CMK (cell line): ENCODE data around the gene ZMIZ1.

ENCODE experiments used
- DNase-seq: peaks from one replicate; pipeline ENCODE4 v3.0.0-alpha.2; 2010; ENCODE audit warnings: low read depth

ZMIZ1 gene

DNA sequence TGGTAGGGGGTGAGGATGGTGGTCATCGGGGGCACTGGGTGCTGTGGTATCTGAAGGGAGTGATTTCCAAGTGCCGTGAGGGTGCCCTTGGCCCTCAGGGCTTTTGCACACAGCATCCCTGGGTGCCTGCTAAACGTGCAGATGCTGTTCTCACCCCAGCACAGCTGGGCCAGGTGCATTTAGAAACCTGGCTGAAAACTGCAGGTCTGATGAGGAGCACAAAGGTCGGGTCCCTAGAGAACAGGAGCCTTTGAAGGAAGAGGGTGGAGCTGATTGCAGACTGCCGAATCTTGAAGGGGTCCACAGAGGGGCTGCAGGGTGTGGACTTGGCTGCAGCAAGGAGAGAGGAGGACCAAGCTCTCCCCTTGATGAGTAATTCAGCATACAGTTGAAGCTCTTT lies 32.0 kb downstream of the ZMIZ1 start:
- no peak for DNase-seq

- no peak for DNase-seq
Measured at GRCh38 chr10:79101560-79102497, 33.1 kb downstream of the ZMIZ1 start.

DNA sequence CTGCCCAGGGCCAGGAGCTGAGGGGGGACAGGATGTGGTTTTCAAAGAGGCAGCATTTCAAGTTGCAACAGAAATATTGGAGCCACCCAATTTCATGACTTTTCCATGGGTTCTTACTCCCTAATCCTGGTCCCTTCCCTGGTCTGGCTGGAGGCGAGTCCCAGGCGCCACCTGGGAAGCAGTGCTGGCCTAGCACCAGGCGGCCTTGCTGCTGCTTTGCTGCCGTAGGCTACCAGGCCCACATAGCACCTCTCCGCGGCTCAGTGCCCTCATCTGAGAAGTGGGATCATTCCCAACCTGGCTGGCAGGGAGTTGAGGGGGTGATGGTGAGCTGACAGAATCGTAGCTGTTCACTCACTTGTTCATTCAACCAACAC lies 33.7 kb downstream of the ZMIZ1 start:
- DNase-seq = no peak

DNA sequence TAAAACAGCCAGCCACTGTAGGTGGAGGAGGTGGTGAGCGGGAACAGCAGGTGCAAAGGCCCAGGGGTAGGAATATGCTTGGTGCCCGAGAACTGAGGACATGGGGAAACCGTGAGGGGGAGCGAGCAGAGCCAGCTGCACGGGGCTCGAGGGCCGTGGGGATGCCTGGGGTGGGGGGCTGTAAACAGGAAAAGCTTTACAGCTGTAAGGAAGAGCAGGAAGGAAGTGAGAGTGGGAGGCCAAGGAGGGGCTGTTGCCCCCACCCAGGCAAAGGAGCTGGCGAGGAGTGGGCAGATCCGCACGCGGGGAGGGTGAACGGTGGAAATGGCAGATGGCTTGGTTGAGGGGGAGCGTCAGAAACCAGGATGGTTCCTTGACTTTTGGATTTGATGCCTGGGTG lies 34.4 kb downstream of the ZMIZ1 start:
- DNase-seq = no peak

GRCh38 chr10:79103585-79103984 lies 34.8 kb downstream of the ZMIZ1 start:
- no peak for DNase-seq

GRCh38 chr10:79105150-79105739 lies 36.5 kb downstream of the ZMIZ1 start:
- no peak for DNase-seq

DNA sequence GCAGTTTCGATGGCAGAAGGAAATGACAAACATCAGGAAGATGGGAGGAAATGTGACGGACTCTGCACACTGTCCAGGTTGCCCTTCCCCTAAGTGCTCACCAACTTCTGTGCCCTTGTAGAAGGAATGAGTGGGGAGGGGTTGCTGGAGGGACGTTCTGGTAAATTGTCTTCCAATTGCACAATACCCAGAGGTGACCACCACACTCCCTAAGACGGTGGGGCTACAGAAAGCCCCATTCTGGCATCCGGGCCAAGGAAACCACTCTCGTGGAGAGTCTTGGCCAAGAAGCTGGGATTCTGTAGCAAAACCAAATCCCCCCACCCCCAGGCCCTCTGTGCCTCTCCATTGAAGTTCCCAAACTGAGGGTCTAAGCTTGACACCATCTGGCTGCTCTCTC lies 37.1 kb downstream of the ZMIZ1 start:
- no peak for DNase-seq

- no peak for DNase-seq
Measured at GRCh38 chr10:79106256-79107050, 37.7 kb downstream of the ZMIZ1 start.

GRCh38 chr10:79107736-79108264 lies 39.0 kb downstream of the ZMIZ1 start:
- no peak for DNase-seq

DNA sequence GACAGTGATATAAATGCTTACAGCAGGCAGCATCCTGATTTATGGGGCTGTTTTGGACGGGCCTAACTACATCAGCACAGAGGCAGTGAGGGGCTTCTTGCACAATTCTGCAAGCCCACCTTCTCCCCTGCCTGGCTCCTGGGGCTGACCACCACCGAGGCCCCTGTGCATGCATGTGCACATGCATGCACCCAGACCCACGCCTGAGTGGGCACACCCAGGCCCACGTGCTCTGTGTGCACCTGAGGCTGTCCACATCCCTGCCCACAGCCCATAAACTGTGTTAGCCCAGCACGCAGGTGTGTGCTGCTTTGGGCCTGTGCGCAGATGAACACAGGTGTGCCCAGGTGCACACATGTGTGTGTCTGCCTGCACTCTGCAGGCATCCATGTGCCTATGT lies 40.0 kb downstream of the ZMIZ1 start:
- DNase-seq = no peak

DNA sequence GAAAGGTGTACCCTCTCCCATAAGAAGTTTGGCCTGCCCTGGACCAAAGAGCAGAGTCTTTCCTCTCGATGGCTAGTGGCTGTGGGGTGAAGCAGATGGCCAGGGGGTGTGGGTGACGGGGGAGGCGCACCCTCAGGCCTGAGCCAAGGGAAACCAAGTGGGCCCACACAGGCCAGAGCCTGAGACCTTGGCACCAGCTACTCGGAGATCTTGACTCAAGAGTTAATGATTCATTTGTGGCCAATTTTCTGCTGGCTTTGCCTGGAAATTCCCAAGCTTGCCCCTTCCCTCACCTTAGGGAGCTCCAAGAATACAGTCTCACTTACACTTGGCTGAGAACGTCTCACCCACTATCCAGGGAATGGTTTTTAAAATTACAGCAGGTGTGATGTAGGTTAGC lies 42.7 kb downstream of the ZMIZ1 start:
- no peak for DNase-seq

DNA sequence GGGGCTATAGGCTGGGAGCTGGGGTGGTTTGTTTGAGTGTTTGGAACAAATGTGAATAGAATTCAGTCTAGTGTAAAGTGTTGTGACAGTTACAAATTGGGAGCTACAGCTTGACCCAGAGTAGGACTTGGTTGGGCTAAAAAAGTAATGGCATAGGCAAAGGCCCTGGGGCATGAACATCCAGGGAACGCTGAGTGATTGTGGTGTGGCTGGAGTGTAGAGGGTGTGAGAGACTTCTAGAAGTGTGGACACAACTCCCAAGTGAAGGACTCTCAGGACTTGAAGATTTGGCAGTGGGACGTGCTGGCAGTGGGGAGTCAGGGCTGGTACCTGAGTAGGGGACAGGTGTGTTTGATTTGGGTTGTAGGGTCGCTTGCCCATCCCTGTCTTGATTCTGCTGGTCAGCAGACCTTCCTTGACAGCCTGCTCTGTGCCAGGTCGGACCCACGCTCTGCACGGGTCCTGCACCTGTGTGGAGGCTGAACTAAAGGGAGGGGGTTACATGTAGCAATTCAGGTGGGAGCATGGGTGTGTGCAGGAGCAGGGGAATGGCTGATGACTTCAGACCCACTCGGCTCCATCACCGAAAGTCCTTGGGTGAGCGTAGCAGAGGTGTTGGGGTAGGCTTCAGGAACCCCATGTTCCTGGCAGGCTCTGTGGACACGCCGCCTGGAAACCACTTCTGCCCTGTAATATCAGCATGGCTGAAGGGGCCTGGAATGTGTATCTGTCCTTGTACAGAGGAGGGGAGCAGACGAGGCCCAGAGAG lies 43.3 kb downstream of the ZMIZ1 start:
- DNase-seq = no peak

DNA sequence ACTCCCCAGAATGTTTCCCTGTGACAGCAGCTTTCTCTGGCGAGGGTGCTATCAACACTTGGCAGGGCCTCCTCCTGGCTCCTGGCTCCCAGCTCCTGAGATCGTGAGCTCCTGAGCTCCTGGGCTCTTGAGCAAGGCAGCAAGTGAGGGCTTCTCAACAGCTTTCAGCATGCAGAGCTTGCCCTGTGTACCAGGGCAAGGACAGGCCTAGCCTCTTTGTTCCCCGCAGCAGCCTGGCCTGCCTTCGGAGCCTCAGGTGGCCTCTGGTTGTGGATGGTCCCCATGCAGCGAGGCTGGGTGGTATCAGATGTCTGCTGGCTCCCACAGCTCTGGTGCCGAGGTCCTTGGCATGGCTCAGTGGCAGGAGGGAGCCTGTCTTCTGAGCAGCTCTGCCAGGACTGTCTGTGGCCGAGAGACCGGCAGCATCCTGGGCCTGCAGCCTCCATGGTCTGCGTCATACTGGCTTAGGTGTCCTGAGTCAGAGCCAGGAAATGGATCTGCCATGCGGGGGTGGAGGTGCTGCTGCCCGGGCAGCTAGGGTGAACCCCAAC lies 44.2 kb downstream of the ZMIZ1 start:
- no peak for DNase-seq

GRCh38 chr10:79113827-79114226 lies 45.1 kb downstream of the ZMIZ1 start:
- DNase-seq = no peak

DNA sequence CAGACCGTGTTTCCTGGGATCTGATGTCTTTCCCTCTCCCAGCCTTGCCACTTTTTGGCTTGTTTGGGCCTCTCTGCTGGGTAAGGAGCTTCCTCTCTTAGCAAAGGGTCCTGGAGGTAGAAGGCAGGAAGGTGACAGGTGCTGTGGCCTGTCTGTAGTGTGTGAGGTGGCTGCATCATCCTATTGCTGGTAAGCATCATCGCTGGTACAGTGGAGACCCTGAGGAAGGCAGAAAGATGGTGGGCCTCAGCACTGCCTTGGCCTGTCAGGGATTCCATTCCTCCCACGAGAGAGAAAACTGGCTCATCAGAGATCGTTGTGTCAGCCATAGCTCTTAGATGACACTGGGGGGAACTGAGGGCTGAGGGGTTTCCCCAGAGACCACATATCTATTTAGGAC lies 46.5 kb downstream of the ZMIZ1 start:
- DNase-seq = no peak

GRCh38 chr10:79116368-79116767 lies 47.6 kb downstream of the ZMIZ1 start:
- DNase-seq = no peak

GRCh38 chr10:79116801-79117723 lies 48.3 kb downstream of the ZMIZ1 start:
- no peak for DNase-seq

GRCh38 chr10:79118286-79119202 lies 49.8 kb downstream of the ZMIZ1 start:
- DNase-seq = no peak

DNA sequence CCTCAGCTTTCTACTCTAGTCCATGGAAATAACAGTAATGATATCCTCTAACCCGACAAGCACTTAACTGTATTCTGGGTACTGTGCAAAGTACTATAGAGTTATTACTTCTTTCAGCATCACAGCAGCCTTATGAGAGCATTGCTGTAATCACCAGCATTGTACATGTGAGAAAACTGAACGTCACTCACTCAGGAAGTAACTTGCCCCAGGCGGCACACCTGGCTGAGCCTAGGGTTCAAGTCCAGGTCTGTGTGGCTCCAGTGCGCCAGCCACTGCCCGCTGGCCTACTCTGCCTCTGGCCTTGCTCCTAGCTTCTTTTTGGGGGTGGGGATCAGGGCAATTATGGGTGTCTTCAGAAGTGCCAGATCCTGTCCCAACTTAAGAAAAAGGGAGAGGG lies 50.5 kb downstream of the ZMIZ1 start:
- DNase-seq = no peak
